ENCODE measurements around the gene CKMT1A.
"Not testable (repeated sequence)": the region's sequence is repeated elsewhere in the genome, so short reads cannot be mapped to it uniquely, and the experiment has no call there.

The CKMT1A gene

GRCh38 chr15:43702701-43703424 is 9.2 kb downstream of the CKMT1A start:
- DNase-seq (ENCODE audit: low spot score), result no peak
- in situ Hi-C loops (cut with MboI; ENCODE audit: low sequenced_read_pairs, unreplicated experiment), result no loop called here
- no peak for TF ChIP-seq CTCF (IDR thresholded peaks at IDR 0.05; ENCODE audit: borderline replicate concordance, control extremely low read depth, extremely low read depth, insufficient read depth, missing control alignments)

GRCh38 chr15:43710431-43711131 is 16.9 kb downstream of the CKMT1A start:
- in situ Hi-C loops (cut with MboI; ENCODE audit: low sequenced_read_pairs, unreplicated experiment); DNase-seq (ENCODE audit: low spot score): not testable (repeated sequence)

GRCh38 chr15:43723151-43723550 is 29.5 kb downstream of the CKMT1A start:
- no peak for DNase-seq (ENCODE audit: low spot score)
- TF ChIP-seq CTCF (IDR thresholded peaks at IDR 0.05; ENCODE audit: borderline replicate concordance, control extremely low read depth, extremely low read depth, insufficient read depth, missing control alignments), result no peak
- in situ Hi-C loops (cut with MboI; ENCODE audit: low sequenced_read_pairs, unreplicated experiment), result no loop called here

- DNase-seq (ENCODE audit: low spot score); in situ Hi-C loops (cut with MboI; ENCODE audit: low sequenced_read_pairs, unreplicated experiment): not testable (repeated sequence)
These were observed 32.6 kb downstream of the CKMT1A start for GRCh38 chr15:43726306-43726705.

- DNase-seq (ENCODE audit: low spot score), result not testable (repeated sequence)
These were observed 34.5 kb downstream of the CKMT1A start for GRCh38 chr15:43728053-43728725.

GRCh38 chr15:43735416-43735815 is 41.8 kb downstream of the CKMT1A start:
- in situ Hi-C loops (cut with MboI; ENCODE audit: low sequenced_read_pairs, unreplicated experiment), result no loop called here
- peak; percentile 14 for DNase-seq (ENCODE audit: low spot score)
- no peak for TF ChIP-seq CTCF (IDR thresholded peaks at IDR 0.05; ENCODE audit: borderline replicate concordance, control extremely low read depth, extremely low read depth, insufficient read depth, missing control alignments)

More at GRCh38 chr15:43728053-43728725, 34.5 kb downstream of the CKMT1A start:
- in situ Hi-C loops (cut with MboI; ENCODE audit: low sequenced_read_pairs, unreplicated experiment), result not testable (repeated sequence)

GRCh38 chr15:43746245-43746902 is 52.7 kb downstream of the CKMT1A start, which contains the start of gene PDIA3:
TSS of gene PDIA3 (plus strand) at chr15:43746438. CDS start at chr15:43746540, 102 bp downstream.
- DNase-seq (ENCODE audit: low spot score), result peak; percentile 93

GRCh38 chr15:43746903-43747309 is 53.2 kb downstream of the CKMT1A start:
- in situ Hi-C loops (cut with MboI; ENCODE audit: low sequenced_read_pairs, unreplicated experiment); DNase-seq (ENCODE audit: low spot score): not testable (repeated sequence)

More at GRCh38 chr15:43746245-43746902, 52.7 kb downstream of the CKMT1A start, which contains the start of gene PDIA3:
- in situ Hi-C loops (cut with MboI; ENCODE audit: low sequenced_read_pairs, unreplicated experiment), result not testable (repeated sequence)

- DNase-seq (ENCODE audit: low spot score), result no peak
- no peak for TF ChIP-seq CTCF (IDR thresholded peaks at IDR 0.05; ENCODE audit: borderline replicate concordance, control extremely low read depth, extremely low read depth, insufficient read depth, missing control alignments)
- in situ Hi-C loops (cut with MboI; ENCODE audit: low sequenced_read_pairs, unreplicated experiment), result no loop called here
These were observed 54.7 kb downstream of the CKMT1A start for GRCh38 chr15:43748376-43748775.

All from GM13976 (cell line).